ENCODE results near the gene APBB1IP.

DNA sequence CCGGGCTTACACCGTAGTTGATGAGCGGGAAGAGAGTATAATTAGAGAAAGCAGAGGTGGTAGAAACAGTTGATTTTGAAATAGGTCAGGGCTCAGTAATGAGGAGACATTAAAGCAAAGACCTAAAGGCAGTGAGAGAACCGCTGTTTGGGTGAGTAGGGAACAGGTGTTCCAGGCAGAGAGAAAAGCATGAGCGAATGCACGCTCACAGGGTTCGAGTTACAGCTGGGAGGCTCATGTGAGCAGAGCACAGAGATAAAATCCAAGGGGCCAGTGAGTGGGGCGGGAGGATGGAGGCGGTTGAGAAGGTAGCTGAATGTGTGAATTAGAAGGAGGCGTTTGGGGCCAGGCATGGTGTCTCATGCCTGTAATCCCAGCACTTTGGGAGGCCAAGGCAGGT lies 39.9 kb downstream of the APBB1IP start:
- TF ChIP-seq, protein P1, sequence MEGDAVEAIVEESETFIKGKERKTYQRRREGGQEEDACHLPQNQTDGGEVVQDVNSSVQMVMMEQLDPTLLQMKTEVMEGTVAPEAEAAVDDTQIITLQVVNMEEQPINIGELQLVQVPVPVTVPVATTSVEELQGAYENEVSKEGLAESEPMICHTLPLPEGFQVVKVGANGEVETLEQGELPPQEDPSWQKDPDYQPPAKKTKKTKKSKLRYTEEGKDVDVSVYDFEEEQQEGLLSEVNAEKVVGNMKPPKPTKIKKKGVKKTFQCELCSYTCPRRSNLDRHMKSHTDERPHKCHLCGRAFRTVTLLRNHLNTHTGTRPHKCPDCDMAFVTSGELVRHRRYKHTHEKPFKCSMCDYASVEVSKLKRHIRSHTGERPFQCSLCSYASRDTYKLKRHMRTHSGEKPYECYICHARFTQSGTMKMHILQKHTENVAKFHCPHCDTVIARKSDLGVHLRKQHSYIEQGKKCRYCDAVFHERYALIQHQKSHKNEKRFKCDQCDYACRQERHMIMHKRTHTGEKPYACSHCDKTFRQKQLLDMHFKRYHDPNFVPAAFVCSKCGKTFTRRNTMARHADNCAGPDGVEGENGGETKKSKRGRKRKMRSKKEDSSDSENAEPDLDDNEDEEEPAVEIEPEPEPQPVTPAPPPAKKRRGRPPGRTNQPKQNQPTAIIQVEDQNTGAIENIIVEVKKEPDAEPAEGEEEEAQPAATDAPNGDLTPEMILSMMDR (IDR thresholded peaks at IDR 0.05) = no peak
- TF ChIP-seq POLR2A (IDR thresholded peaks at IDR 0.05) = no peak
- TF ChIP-seq EP300 (IDR thresholded peaks at IDR 0.05) = no peak
